GM12892 (cell line): ENCODE measurements around the gene NCBP3.

Experiments
- POLR2A ChIP-seq: IDR thresholded peaks from 2 replicates; pipeline ENCODE4 v1.6.1; 2011; ENCODE audit warnings: low read depth, low read length, control low read depth
- POLR2AphosphoS5 ChIP-seq: IDR thresholded peaks from 2 replicates; pipeline ENCODE4 v1.6.1; 2011; ENCODE audit warnings: low read depth, low read length, control low read depth

- TF ChIP-seq POLR2AphosphoS5, result no peak
- no peak for TF ChIP-seq POLR2A
These were observed 32.9 kb downstream of the NCBP3 start for GRCh38 chr17:3813171-3813570.
